Panc1 (cell line): ENCODE measurements around the gene PAFAH1B2. TPM values are rescaled to one million over a fixed set of nuclear protein-coding genes. Genes with fewer than 3 reads are reported as not detected.
A peak's percentile ranks its signal among the peaks of the same experiment; 100 is the strongest.

Source experiments
- ATAC-seq: fragments of 200-7000 bp; cut with Tn5 transposase; 2 replicates; pipeline ENCODE4 v1.9.1; 2020; ENCODE audit warnings: mild to moderate bottlenecking, moderate library complexity
- BruUV-seq: library from RNA; stranded (reverse); fragments of 400-500 nt; replicated peaks from 2 replicates; lab custom pipeline; 2021; lab: Mats Ljungman, UMichigan
- CTCF ChIA-PET: fragments of 300-600 bp; sonication (Branson Sonifier 250); formaldehyde crosslinking; loops from one replicate; lab custom pipeline; 2022; ENCODE audit warnings: antibody characterized with exemption; lab: Charles Lee
- POLR2A ChIA-PET: fragments of 300-600 bp; sonication (Branson Sonifier 250); formaldehyde crosslinking; loops from one replicate; lab custom pipeline; 2022; ENCODE audit warnings: antibody characterized with exemption; lab: Charles Lee
- DNase-seq: peaks from one replicate; pipeline ENCODE4 v3.0.0-alpha.2; 2010; ENCODE audit warnings: low read depth, low spot score
- H3K27ac ChIP-seq: 2 replicates; pipeline ENCODE4 v1.5.1; 2011; ENCODE audit warnings: mild to moderate bottlenecking, low read length, inconsistent platforms
- H3K27me3 ChIP-seq: fragments of 200-500 bp; sonication (Bioruptor generic); 2 replicates; pipeline ENCODE4 v1.6.0; 2014; ENCODE audit warnings: low read length, inconsistent platforms; ENCODE audit not compliant: control insufficient read depth, insufficient read depth
- H3K36me3 ChIP-seq: fragments of 200-500 bp; sonication (Bioruptor generic); 2 replicates; pipeline ENCODE4 v1.5.1; 2014; ENCODE audit warnings: inconsistent platforms, mild to moderate bottlenecking, low read length, moderate library complexity; ENCODE audit not compliant: control insufficient read depth, insufficient read depth
- H3K4me1 ChIP-seq: 2 replicates; pipeline ENCODE4 v1.5.1; 2011; ENCODE audit warnings: inconsistent platforms, mild to moderate bottlenecking, low read length, moderate library complexity; ENCODE audit not compliant: control insufficient read depth, insufficient read depth
- H3K4me3 ChIP-seq, 2 experiments: 2 replicates each; pipeline ENCODE4 v1.5.1; 2011 to 2012; ENCODE audit warnings: low read depth in 2 of 2, low read length in 2 of 2, mild to moderate bottlenecking in 2 of 2, inconsistent platforms in 1 of 2, moderate library complexity in 1 of 2
- H3K9me3 ChIP-seq: fragments of 200-500 bp; sonication (Bioruptor generic); 2 replicates; pipeline ENCODE4 v1.5.1; 2014; ENCODE audit warnings: low read depth, mild to moderate bottlenecking, inconsistent platforms, low read length, moderate library complexity; ENCODE audit not compliant: control insufficient read depth, insufficient read depth
- CTCF ChIP-seq: fragments of 450-650 bp; IDR thresholded peaks from 2 replicates; pipeline ENCODE4 v1.5.1; 2017; ENCODE audit warnings: mild to moderate bottlenecking
- POLR2AphosphoS5 ChIP-seq: IDR thresholded peaks from 2 replicates; pipeline ENCODE4 v1.6.1; 2012; ENCODE audit warnings: mild to moderate bottlenecking, low read depth, low read length, moderate library complexity
- REST ChIP-seq, 2 experiments: IDR thresholded peaks; 2 replicates each; pipeline ENCODE4 v1.6.1; 2011 to 2012; ENCODE audit warnings: low read depth in 2 of 2, control low read depth in 1 of 2, low read length in 1 of 2, mild to moderate bottlenecking in 1 of 2, moderate library complexity in 1 of 2; ENCODE audit not compliant: insufficient read depth in 1 of 2
- SIN3A ChIP-seq: IDR thresholded peaks from 2 replicates; pipeline ENCODE4 v1.6.1; 2012; ENCODE audit warnings: low read depth, mild to moderate bottlenecking, low read length, moderate library complexity, borderline replicate concordance; ENCODE audit not compliant: insufficient read depth
- TCF7L2 ChIP-seq: IDR thresholded peaks from 2 replicates; pipeline ENCODE4 v1.6.1; 2011; ENCODE audit warnings: mild to moderate bottlenecking, low read depth, low read length, inconsistent platforms
- in situ Hi-C: cut with HindIII; loops from 2 replicates; pipeline ENCODE4 v1.10.0; 2016; ENCODE audit warnings: low sequenced_read_pairs, low pct_unique_long_range_greater_than_20kb
- intact Hi-C: fragments of 100-400 bp; cut with micrococcal nuclease; formaldehyde crosslinking; loops from one replicate; pipeline ENCODE4 v1.10.0; 2022; ENCODE audit not compliant: unreplicated experiment
- total RNA-seq: library from RNA; stranded (reverse); gene quantifications from one replicate; pipeline ENCODE4 v1.2.1, GENCODE V29; 2021; ENCODE audit not compliant: unreplicated experiment

The PAFAH1B2 gene
- total RNA-seq, 1 experiment from 2014 or later, result 179 TPM

GRCh38 chr11:117117681-117118080 lies 26.4 kb upstream of the PAFAH1B2 start:
- Histone ChIP-seq H3K36me3 (no peaks in the 10 kb centered on the region), H3K4me3 (no peak overlapping the region), H3K4me1 (no peaks in the 10 kb centered on the region), H3K27ac (no peak overlapping the region), H3K9me3 (no peaks in the 10 kb centered on the region), H3K27me3 (no peaks in the 10 kb centered on the region)
- in situ Hi-C loops, result no loop called here
- peak; percentile 24; the same call in 1 of the 2 replicates for ATAC-seq
- ChIA-PET CTCF (no interaction called here), POLR2A (no interaction called here)
- no peak for DNase-seq
- intact Hi-C loops, result no loop called here
- TF ChIP-seq SIN3A, result no peak
- TF ChIP-seq POLR2AphosphoS5, result no peak
- no peak for TF ChIP-seq TCF7L2
- no peak for TF ChIP-seq REST (IDR thresholded peaks at IDR 0.05; ENCODE audit: insufficient read depth in 1 of 2, low read depth in 2 of 2, low read length in 1 of 2)
- TF ChIP-seq CTCF, result no peak
- BruUV-seq, result no TSS peak

- no peak overlapping the region for H3K27ac ChIP-seq
- POLR2A ChIA-PET, result no interaction called here
- no peak for DNase-seq
- no peak for TF ChIP-seq TCF7L2
- TF ChIP-seq CTCF, result no peak
- TF ChIP-seq POLR2AphosphoS5, result no peak
- TF ChIP-seq REST (IDR thresholded peaks at IDR 0.05; ENCODE audit: insufficient read depth in 1 of 2, low read depth in 2 of 2, low read length in 1 of 2), result no peak
- TF ChIP-seq SIN3A, result no peak
- no TSS peak for BruUV-seq
- H3K27me3 ChIP-seq, result 0 out of 2 replicates have a peak, but pooled peaks cover 2% of the 10 kb centered on the region
- in situ Hi-C loops (no loop called here), intact Hi-C loops (no loop called here)
- H3K4me3 ChIP-seq, result no peak overlapping the region
- CTCF ChIA-PET, result no interaction called here
- H3K4me1 ChIP-seq, result no peaks in the 10 kb centered on the region
- no peaks in the 10 kb centered on the region for H3K36me3 ChIP-seq
- H3K9me3 ChIP-seq, result no peaks in the 10 kb centered on the region
- no peak for ATAC-seq
Observed at GRCh38 chr11:117121176-117121575, 22.9 kb upstream of the PAFAH1B2 start.
